Hepatic stellate cell (primary cell): ENCODE results near the gene ENTPD8.
"Not testable (repeated sequence)": the region's sequence is repeated elsewhere in the genome, so short reads cannot be mapped to it uniquely, and the experiment has no call there.

ENCODE experiments used
- DNase-seq: peaks from one replicate; pipeline ENCODE4 v3.0.0; 2011; ENCODE audit warnings: low spot score

ENTPD8 gene

DNA sequence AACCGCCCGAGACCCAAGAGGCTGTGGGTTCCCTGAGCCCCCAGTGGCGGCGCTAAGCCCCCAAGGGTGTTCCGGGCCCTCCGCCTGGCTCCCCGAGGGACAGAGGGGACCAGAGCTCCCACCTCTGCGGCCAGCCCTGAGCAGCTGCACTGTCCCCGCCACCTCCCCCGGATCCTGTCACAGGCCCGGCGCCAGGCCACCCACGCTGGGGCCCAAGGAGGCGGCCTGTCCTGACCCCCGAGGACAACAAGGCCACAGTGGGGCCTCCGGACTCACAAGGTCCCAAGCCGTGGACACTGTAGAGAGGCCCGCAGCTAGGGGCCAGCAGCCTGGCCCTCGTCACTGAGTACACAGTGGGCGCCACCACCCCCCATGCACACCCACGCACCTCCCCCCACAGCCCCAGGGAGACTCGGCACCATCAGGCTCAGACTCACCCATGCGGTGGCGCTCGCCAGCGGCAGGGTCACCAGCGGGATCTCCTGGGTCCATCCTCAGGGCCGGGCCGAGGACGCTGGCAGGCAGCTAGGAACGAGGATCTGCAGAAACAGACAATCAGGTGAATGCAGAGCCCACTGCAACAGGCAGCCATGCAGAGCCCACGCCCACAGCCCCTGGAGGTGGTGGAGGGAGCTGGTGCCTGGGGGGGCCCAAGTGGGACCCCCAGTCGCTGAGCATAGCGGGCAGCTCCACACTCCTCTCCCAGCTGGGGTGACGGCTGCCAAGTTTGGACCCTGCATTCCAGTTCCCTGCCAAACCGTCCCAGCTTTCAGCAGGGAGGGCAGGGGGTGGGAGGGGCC, 46.1 kb downstream of the ENTPD8 start:
- DNase-seq = no peak

GRCh38 chr9:137393176-137394150, 47.7 kb downstream of the ENTPD8 start:
- DNase-seq = no peak

- DNase-seq = no peak
Observed at GRCh38 chr9:137392232-137393007, 48.7 kb downstream of the ENTPD8 start.

DNA sequence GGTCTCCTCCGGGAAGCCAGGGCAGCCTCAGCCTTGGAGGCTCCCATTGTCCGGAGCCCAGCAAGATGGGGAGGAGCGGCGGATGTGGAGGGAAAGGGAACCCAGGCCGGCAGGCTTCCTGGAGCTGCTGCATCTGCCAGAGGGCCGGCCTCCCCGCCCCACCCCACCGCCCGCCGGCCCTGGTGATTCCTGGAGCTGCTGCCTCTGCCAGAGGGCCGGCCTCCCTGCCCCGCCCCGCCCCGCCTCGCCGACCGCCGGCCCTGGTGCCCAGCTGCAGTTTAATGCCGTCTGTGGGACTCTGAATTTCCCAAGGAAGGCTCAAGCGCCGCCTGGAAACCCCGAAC, 49.8 kb downstream of the ENTPD8 start:
- DNase-seq = no peak

- no peak for DNase-seq
Observed at GRCh38 chr9:137390553-137391410, 50.4 kb downstream of the ENTPD8 start.

DNA sequence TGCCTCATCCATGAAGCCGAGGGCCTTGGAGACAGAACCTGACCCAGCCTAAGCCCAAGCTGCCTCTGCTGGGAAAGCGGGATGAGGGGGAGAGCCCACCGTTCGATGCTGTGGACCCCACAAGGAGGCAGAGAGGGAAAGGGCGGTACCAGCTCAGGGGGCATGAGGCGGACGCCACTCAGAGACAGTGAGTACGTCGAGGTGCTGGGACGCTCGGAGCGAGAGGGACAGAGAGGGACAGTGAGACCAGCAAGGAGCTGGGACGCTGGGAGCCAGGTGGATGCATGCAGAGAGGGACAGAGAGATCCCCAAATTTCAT, 51.8 kb downstream of the ENTPD8 start:
- no peak for DNase-seq

DNA sequence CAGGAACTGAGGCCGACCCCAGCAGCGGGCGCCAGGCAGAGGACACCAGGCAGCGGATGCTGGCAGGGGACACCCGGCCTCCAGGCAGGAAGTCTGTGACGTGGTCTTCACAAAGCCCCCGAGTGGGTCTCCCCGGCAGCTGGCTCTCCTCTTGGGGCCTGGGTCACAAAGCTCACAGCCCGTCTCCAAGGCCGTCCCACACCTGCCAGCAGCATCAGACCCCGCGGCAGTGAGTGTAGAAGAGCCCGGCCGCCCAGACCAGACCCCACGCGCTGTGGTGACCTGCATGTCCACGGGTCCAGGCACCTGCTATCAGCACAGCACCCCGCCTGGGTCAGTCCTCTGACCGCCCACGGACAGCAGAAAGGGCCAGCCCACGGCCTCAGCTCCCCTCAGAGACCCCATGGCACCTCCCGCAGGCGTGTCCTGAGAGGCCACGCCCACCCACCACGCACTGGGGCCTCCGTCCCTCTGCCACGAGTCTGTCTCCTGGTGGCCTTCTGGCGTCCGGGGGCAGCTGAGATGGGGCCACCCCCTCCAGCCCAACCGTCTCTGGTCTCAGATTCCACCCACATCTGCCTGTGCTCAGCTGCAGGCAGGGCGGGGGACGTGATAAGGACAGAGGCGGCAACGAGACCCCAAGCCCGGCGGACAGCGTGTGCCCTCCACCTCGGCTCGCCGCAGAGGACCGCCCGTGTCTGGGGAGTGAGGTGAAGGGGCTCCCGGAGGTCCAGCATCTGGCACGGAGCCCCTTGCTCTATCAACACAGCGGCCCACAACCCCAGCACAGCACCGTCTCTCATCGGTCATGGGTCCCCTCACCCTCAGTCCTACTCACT, 52.3 kb downstream of the ENTPD8 start:
- DNase-seq = no peak

GRCh38 chr9:137387891-137388560, 53.1 kb downstream of the ENTPD8 start:
- DNase-seq = no peak

DNA sequence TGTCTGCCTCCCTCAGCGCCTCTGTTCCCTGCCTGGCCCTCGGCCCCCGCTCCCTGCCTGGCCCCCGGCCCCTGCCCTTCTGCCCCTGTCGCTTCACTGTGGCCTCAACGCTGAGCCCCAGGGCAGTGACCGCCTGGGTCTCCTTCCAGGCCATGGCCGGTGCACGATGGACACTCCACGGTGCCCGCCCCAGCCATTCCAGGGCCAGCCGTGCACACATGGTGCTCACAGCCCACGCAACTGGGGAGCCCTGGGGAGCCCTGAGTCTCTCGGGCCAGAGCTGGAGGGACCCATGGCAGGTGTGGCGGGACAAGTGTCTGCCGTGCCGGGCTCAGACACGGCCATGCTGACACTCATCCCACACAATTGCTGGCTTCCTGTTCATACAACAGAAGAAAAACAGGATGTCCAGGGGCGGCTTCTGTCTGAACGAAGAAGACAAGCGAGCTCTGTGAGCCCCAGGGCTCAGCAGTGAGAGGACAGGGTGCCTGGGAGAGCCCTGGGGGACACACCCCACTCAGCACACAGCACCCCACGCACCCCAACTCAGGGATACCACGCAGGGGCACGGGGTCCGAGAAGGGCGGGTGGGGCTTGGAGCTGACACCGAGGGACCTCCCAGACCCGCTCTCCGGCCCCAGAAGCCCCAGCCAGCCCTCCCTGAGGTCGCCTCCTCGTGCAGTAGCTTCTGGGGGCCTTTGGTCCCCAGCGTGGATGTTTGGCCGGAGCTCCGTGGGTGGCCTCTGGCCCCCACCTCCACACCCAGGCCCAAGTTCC, 53.9 kb downstream of the ENTPD8 start:
- DNase-seq = no peak

GRCh38 chr9:137386507-137387113, 54.5 kb downstream of the ENTPD8 start:
- DNase-seq = not testable (repeated sequence)

DNA sequence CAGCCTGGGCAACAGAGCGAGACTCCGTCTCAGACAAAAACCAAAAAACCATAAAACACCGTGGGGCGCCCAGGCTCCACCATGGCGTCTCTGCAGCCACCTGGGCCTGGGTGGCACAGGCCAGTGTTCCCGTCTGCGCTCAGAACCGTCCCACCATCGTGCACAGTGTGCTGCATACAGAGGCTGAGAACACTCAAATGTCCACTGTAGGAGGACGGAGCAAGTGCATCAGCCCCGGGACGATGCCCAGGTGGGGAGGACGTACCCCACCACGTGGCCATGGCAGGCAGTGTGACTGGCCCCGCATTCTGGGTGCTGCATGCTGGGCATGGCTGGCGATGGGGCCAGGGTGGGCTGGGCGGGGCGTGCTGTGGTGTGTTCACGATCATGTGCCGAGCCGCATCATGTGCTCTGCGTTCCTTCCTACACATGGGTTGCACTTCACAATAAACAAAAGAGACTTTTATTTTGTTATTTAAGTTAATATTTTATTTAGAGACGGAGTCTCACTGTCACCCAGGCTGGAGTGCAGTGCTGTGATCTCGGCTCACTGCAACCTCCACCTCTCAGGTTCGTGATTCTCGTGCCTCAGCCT, 56.0 kb downstream of the ENTPD8 start:
- DNase-seq = no peak
